ENCODE measurements around the gene TPSG1.
"Not testable (repeated sequence)": the region's sequence is repeated elsewhere in the genome, so short reads cannot be mapped to it uniquely, and the experiment has no call there.

Gene TPSG1

GRCh38 chr16:1230084-1230470 is 5.0 kb upstream of the TPSG1 start, which contains the start of gene TPSB2:
Gene TPSB2, minus strand, starts transcription at chr16:1230184. Its CDS starts 233 bp downstream, at chr16:1229951.
- not testable (repeated sequence) for DNase-seq

- not testable (repeated sequence) for DNase-seq
These were observed 4.4 kb upstream of the TPSG1 start for GRCh38 chr16:1229476-1229875.

- not testable (repeated sequence) for DNase-seq
These were observed 3.2 kb upstream of the TPSG1 start for GRCh38 chr16:1228227-1228626.

GRCh38 chr16:1226692-1227091 is 1.6 kb upstream of the TPSG1 start:
- not testable (repeated sequence) for DNase-seq

GRCh38 chr16:1225728-1226311 is 752 bp upstream of the TPSG1 start:
- DNase-seq, result not testable (repeated sequence)

- DNase-seq, result no peak
These were observed 510 bp downstream of the TPSG1 start for GRCh38 chr16:1224558-1224957.

GRCh38 chr16:1223355-1224214 is 1.5 kb downstream of the TPSG1 start:
- no peak for DNase-seq

- DNase-seq, result no peak
These were observed 2.3 kb downstream of the TPSG1 start for GRCh38 chr16:1222553-1223354.

- DNase-seq, result no peak
These were observed 3.2 kb downstream of the TPSG1 start for GRCh38 chr16:1221628-1222552.

- DNase-seq, result no peak
These were observed 4.0 kb downstream of the TPSG1 start for GRCh38 chr16:1220841-1221627.

GRCh38 chr16:1220098-1220728 is 4.9 kb downstream of the TPSG1 start:
- no peak for DNase-seq

- no peak for DNase-seq
These were observed 6.0 kb downstream of the TPSG1 start for GRCh38 chr16:1218930-1219611.

- DNase-seq, result no peak
These were observed 6.8 kb downstream of the TPSG1 start for GRCh38 chr16:1218061-1218929.

- no peak for DNase-seq
These were observed 7.5 kb downstream of the TPSG1 start for GRCh38 chr16:1217526-1217925.

GRCh38 chr16:1216681-1217400 is 8.2 kb downstream of the TPSG1 start:
- no peak for DNase-seq

- no peak for DNase-seq
These were observed 8.8 kb downstream of the TPSG1 start for GRCh38 chr16:1216296-1216619.

- DNase-seq, result no peak
These were observed 9.3 kb downstream of the TPSG1 start for GRCh38 chr16:1215574-1216295.

- no peak for DNase-seq
These were observed 10.3 kb downstream of the TPSG1 start for GRCh38 chr16:1214719-1215118.
